ENCODE results near the gene POU2F1.

The POU2F1 gene

DNA sequence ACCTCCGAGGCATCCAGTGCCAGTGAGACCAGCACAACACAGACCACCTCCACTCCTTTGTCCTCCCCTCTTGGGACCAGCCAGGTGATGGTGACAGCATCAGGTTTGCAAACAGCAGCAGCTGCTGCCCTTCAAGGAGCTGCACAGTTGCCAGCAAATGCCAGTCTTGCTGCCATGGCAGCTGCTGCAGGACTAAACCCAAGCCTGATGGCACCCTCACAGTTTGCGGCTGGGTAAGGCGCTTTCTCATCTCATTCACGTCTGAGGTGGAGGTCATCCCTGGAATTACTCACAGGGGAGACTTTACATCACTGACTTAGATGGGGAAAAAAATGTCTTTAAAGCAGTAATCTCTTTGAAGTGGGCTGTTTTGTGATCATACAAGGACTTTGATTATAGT lies 191.4 kb downstream of the POU2F1 start:
- Histone ChIP-seq H3K4me1 (ENCODE audit: control insufficient read depth, insufficient read depth, low read length) (peaks cover 15% of the 10 kb centered on the region), H3K36me3 (ENCODE audit: control insufficient read depth, insufficient read depth, low read length, severe bottlenecking) (peaks cover 34% of the 10 kb centered on the region), H3K9me3 (ENCODE audit: control insufficient read depth, low read length) (no peaks in the 10 kb centered on the region), H3K4me3 (ENCODE audit: low read length) (no peak overlapping the region), H3K9ac (ENCODE audit: low read length) (no peak overlapping the region), H3K27me3 (replicated peaks; ENCODE audit: control insufficient read depth, insufficient read depth, low read length) (no peaks in the 10 kb centered on the region)
- no peak for DNase-seq (ENCODE audit: low read depth)

DNA sequence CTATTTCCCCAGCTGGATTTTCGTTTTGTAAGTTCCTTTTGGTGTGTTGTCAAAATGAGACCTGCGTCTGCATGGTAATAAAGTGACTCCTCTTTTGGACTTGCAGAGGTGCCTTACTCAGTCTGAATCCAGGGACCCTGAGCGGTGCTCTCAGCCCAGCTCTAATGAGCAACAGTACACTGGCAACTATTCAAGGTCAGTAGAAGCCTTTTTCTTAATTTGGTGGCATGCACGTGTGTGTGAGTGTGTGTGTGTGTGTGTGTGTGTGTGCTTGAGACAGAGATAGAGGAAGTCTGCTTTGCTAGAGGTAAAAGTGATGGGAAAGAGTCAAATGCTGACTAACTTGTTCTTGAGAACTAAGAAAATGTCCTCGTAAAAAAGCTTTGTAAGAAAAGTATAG lies 192.2 kb downstream of the POU2F1 start:
- Histone ChIP-seq H3K9ac (ENCODE audit: low read length) (no peak overlapping the region), H3K4me1 (ENCODE audit: control insufficient read depth, insufficient read depth, low read length) (peaks cover 15% of the 10 kb centered on the region), H3K9me3 (ENCODE audit: control insufficient read depth, low read length) (no peaks in the 10 kb centered on the region), H3K4me3 (ENCODE audit: low read length) (no peak overlapping the region), H3K27me3 (replicated peaks; ENCODE audit: control insufficient read depth, insufficient read depth, low read length) (no peaks in the 10 kb centered on the region), H3K36me3 (ENCODE audit: control insufficient read depth, insufficient read depth, low read length, severe bottlenecking) (peaks cover 34% of the 10 kb centered on the region)
- no peak for DNase-seq (ENCODE audit: low read depth)

DNA sequence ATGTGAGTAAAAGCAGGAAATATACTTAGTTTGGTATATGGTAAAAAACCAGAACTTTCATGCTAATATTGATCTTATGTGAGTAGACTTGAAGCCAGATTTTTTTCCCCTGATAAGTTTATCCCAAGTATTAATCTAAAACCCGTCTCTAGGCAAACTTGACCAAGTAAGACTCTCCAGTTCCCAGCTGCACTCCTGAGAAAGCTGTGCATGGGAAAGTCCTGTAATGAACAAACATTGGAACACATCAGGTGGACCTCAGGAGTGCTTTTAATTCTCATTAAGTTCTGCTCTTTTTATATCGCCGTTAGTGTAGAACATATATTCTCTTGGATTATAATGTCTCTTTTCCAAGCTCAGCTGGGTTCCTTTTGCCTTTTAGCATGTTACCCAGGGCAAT lies 192.6 kb downstream of the POU2F1 start:
- Histone ChIP-seq H3K36me3 (ENCODE audit: control insufficient read depth, insufficient read depth, low read length, severe bottlenecking) (peaks cover 34% of the 10 kb centered on the region), H3K4me3 (ENCODE audit: low read length) (no peak overlapping the region)

DNA sequence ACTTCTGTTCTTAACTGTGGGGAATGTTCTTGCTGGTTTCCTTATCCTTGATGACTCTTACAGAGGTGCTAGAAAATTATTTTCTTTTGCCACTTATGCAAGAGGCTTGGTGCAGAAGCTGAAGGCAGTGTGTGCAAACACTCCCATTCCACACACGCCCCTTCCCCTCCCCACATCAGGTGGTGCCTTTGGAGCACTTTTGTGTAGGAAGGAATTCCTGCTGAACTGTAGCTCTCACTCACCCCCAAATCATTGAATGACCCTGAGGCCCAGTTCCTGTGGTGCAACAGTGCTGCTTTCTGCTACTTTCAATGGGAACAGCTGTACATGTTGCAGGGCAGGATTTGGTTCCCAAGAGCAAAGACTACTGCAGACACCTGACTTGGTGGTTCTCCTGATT lies 195.8 kb downstream of the POU2F1 start:
- DNase-seq (ENCODE audit: low read depth): no peak
- peaks cover 31% of the 10 kb centered on the region for H3K36me3 ChIP-seq (ENCODE audit: control insufficient read depth, insufficient read depth, low read length, severe bottlenecking)

More for the DNA sequence above, 192.6 kb downstream of the POU2F1 start:
- no peak overlapping the region for H3K9ac ChIP-seq (ENCODE audit: low read length)
- H3K4me1 ChIP-seq (ENCODE audit: control insufficient read depth, insufficient read depth, low read length): peaks cover 17% of the 10 kb centered on the region
- H3K27me3 ChIP-seq (replicated peaks; ENCODE audit: control insufficient read depth, insufficient read depth, low read length): no peaks in the 10 kb centered on the region
- no peak for DNase-seq (ENCODE audit: low read depth)
- no peaks in the 10 kb centered on the region for H3K9me3 ChIP-seq (ENCODE audit: control insufficient read depth, low read length)

DNA sequence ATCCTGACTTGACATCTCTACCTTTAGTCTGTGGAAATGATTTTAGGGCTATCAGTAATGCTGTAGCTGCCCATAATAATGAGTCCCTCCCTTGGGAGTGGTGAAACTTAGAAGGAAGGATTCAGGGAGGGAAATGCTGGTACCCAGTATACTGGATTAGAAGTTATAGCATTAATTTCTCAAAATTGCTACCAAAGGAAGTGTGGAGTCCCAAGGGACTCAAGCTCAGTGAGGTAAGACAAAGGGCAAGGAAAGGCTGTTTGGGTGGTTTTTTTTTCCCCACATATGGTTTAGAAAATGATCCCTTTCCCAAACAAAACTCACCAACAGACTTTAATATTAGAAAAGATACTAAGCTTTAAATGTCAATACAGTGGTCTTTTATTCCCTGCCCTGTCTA lies 197.7 kb downstream of the POU2F1 start:
- DNase-seq (ENCODE audit: low read depth): no peak
- Histone ChIP-seq H3K4me3 (ENCODE audit: low read length) (no peak overlapping the region), H3K9ac (ENCODE audit: low read length) (no peak overlapping the region), H3K4me1 (ENCODE audit: control insufficient read depth, insufficient read depth, low read length) (peaks cover 14% of the 10 kb centered on the region), H3K36me3 (ENCODE audit: control insufficient read depth, insufficient read depth, low read length, severe bottlenecking) (peaks cover 15% of the 10 kb centered on the region), H3K9me3 (ENCODE audit: control insufficient read depth, low read length) (no peaks in the 10 kb centered on the region), H3K27me3 (replicated peaks; ENCODE audit: control insufficient read depth, insufficient read depth, low read length) (no peaks in the 10 kb centered on the region)

More for the DNA sequence above, 195.8 kb downstream of the POU2F1 start:
- Histone ChIP-seq H3K4me3 (ENCODE audit: low read length) (no peak overlapping the region), H3K9me3 (ENCODE audit: control insufficient read depth, low read length) (no peaks in the 10 kb centered on the region), H3K27me3 (replicated peaks; ENCODE audit: control insufficient read depth, insufficient read depth, low read length) (no peaks in the 10 kb centered on the region), H3K4me1 (ENCODE audit: control insufficient read depth, insufficient read depth, low read length) (peaks cover 14% of the 10 kb centered on the region), H3K9ac (ENCODE audit: low read length) (no peak overlapping the region)

DNA sequence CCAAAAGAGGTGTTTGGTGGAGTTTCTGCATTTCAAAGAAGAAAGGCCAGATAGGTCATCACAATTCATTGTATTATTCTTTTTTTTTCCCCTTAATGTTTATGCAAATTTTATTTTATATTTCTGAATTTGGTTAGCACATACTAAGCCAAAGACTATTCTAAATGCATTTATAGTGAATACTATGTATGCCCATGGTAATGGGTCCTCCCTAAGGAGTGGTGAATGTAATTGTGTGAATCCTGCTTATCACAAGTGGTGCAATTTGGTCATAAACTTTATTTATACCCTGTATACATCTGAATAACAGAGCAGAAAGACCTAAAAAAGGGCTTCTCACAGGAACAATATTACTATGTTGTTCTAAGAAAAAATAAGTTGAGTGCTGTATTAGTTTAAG lies 198.6 kb downstream of the POU2F1 start:
- Histone ChIP-seq H3K9me3 (ENCODE audit: control insufficient read depth, low read length) (no peaks in the 10 kb centered on the region), H3K4me3 (ENCODE audit: low read length) (no peak overlapping the region), H3K9ac (ENCODE audit: low read length) (no peak overlapping the region), H3K4me1 (ENCODE audit: control insufficient read depth, insufficient read depth, low read length) (peaks cover 19% of the 10 kb centered on the region), H3K36me3 (ENCODE audit: control insufficient read depth, insufficient read depth, low read length, severe bottlenecking) (peaks cover 8% of the 10 kb centered on the region), H3K27me3 (replicated peaks; ENCODE audit: control insufficient read depth, insufficient read depth, low read length) (no peaks in the 10 kb centered on the region)
- no peak for DNase-seq (ENCODE audit: low read depth)

DNA sequence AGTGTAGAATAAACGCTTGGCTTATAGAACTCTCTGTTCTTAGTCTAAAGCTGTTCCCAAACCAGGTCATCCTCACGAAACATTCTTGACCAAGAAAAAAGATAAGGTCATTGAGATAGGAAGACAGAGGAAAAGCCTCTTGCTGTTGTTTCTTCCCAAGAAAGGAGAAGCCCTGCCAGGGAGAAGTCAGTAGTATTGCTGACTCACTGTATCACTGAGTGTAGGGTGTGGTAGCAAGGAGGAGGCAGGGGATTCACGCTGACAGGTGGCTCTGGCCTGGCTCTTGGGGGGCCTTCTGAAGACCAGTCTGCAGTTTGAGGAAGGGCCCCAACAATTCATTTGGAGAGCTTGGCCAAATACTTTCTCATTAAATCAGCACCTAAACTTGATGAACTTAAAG lies 199.8 kb downstream of the POU2F1 start:
- no peaks in the 10 kb centered on the region for H3K27me3 ChIP-seq (replicated peaks; ENCODE audit: control insufficient read depth, insufficient read depth, low read length)
- peak; percentile 6 for DNase-seq (ENCODE audit: low read depth)
- no peak overlapping the region for H3K9ac ChIP-seq (ENCODE audit: low read length)
- peaks cover 21% of the 10 kb centered on the region for H3K4me1 ChIP-seq (ENCODE audit: control insufficient read depth, insufficient read depth, low read length)
- no peak overlapping the region for H3K4me3 ChIP-seq (ENCODE audit: low read length)
- peaks cover 5% of the 10 kb centered on the region for H3K36me3 ChIP-seq (ENCODE audit: control insufficient read depth, insufficient read depth, low read length, severe bottlenecking)
- no peaks in the 10 kb centered on the region for H3K9me3 ChIP-seq (ENCODE audit: control insufficient read depth, low read length)

DNA sequence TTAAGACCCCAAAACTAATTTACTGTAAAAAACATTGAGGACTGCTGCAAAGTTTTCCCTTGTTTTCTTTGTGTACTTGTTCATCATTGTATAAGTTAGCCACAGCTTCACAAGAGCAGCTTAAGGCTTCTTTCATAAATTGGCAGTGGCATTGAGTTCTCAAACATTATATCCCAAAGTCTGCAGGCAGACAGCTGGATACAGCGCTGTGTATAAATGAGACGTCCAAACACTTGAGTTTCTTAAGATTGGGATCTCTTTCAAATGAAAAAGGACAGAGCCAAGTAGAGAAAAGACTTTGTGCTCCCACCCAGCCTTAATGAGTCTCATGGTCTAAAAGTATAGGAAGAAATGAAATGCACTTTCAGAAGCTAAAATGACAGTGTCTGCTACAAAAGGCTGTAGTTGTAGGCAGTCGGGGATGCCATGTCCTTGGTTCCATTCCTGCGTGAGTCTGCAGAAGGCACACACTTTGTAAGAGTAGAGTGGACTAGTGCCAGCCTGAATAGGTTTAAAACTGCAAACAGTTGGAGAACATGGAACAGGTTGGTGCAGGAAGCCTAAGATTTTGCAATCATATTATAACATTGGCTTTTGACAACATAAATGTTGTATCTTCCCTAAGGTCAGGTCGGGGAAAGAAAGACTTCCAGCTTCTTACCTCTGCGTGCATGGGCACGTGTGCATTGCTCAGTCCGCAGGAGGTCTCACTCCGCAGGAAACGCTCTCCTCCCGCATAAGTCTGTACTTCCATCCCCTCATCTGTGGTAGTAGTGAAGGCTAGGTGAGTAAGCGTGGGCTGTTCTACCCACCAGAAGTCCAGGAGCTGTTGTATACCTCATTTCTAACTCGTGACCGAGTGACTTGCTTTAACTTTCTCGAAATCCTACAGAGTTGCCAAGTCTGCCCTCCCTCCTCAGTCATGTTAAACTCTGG lies 203.3 kb downstream of the POU2F1 start:
- no peak overlapping the region for H3K4me3 ChIP-seq (ENCODE audit: low read length)

DNA sequence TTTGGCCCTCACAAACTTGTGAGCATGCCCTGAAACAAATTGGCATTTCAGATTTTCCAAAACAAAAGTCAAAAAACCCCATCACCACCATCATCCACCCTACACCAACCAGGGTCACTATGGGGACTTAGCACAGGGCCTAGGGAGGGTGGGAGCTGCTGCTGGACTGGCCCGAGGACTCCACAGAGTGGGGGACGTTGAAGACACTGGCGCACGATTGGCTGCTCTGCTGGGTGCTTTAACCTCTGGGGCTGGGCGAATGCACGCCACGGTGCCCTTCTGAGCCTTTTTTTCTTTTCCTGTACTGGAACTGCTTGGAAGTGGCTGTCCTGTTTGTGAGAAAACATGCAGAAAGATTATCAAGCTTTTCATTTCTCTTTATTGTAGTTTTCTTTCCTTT lies 204.8 kb downstream of the POU2F1 start:
- Histone ChIP-seq H3K36me3 (ENCODE audit: control insufficient read depth, insufficient read depth, low read length, severe bottlenecking) (no peaks in the 10 kb centered on the region), H3K27me3 (replicated peaks; ENCODE audit: control insufficient read depth, insufficient read depth, low read length) (no peaks in the 10 kb centered on the region), H3K9ac (ENCODE audit: low read length) (no peak overlapping the region), H3K9me3 (ENCODE audit: control insufficient read depth, low read length) (no peaks in the 10 kb centered on the region), H3K4me1 (ENCODE audit: control insufficient read depth, insufficient read depth, low read length) (peaks cover 21% of the 10 kb centered on the region), H3K4me3 (ENCODE audit: low read length) (no peak overlapping the region)
- DNase-seq (ENCODE audit: low read depth): no peak

More for the DNA sequence above, 203.3 kb downstream of the POU2F1 start:
- H3K9me3 ChIP-seq (ENCODE audit: control insufficient read depth, low read length): no peaks in the 10 kb centered on the region
- peaks cover 20% of the 10 kb centered on the region for H3K4me1 ChIP-seq (ENCODE audit: control insufficient read depth, insufficient read depth, low read length)
- no peak for DNase-seq (ENCODE audit: low read depth)
- H3K36me3 ChIP-seq (ENCODE audit: control insufficient read depth, insufficient read depth, low read length, severe bottlenecking): no peaks in the 10 kb centered on the region
- H3K9ac ChIP-seq (ENCODE audit: low read length): no peak overlapping the region
- no peaks in the 10 kb centered on the region for H3K27me3 ChIP-seq (replicated peaks; ENCODE audit: control insufficient read depth, insufficient read depth, low read length)

DNA sequence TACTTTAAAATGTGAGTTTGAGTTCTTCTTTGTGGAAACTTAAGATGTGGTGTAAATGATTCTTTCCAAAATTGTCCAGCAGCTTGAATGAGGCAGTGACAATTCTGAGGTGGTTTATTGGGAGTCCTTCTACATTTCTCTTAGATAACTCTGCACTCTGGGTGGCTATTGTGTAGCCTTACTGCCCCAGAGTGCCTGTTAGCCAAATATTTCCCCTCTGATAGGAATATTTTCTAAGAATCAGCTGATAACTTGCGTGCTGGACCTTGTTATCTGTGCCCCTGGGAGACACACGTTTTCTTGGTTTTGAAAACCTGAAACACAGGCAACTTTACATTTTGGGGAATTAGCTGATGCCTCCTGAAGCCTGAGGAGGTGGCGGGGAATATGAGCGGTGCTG lies 206.0 kb downstream of the POU2F1 start:
- Histone ChIP-seq H3K9me3 (ENCODE audit: control insufficient read depth, low read length) (no peaks in the 10 kb centered on the region), H3K4me3 (ENCODE audit: low read length) (no peak overlapping the region), H3K36me3 (ENCODE audit: control insufficient read depth, insufficient read depth, low read length, severe bottlenecking) (no peaks in the 10 kb centered on the region), H3K27me3 (replicated peaks; ENCODE audit: control insufficient read depth, insufficient read depth, low read length) (no peaks in the 10 kb centered on the region), H3K9ac (ENCODE audit: low read length) (no peak overlapping the region), H3K4me1 (ENCODE audit: control insufficient read depth, insufficient read depth, low read length) (peaks cover 21% of the 10 kb centered on the region)
- DNase-seq (ENCODE audit: low read depth): no peak

DNA sequence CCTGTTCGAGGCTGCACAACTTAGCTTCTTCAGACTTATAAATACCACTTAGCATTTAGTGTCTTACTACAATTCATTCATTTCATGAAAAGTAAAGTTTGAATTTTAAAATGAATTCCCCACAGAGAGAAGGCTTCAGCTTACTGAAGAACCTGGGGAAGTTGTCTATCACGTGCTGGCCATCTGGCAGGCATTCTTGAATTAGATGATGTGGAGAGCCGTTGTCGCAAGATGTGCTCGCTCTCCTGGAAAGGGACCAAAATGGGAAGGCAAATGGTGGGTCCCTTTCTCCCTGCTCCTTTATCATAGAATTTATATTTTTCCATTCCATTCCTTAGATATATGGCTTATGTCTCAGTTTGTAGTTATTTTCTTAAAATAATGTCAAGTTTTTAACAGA lies 207.2 kb downstream of the POU2F1 start:
- H3K9ac ChIP-seq (ENCODE audit: low read length): no peak overlapping the region
- no peaks in the 10 kb centered on the region for H3K27me3 ChIP-seq (replicated peaks; ENCODE audit: control insufficient read depth, insufficient read depth, low read length)
- peaks cover 21% of the 10 kb centered on the region for H3K4me1 ChIP-seq (ENCODE audit: control insufficient read depth, insufficient read depth, low read length)
- no peak overlapping the region for H3K4me3 ChIP-seq (ENCODE audit: low read length)
- no peaks in the 10 kb centered on the region for H3K9me3 ChIP-seq (ENCODE audit: control insufficient read depth, low read length)
- DNase-seq (ENCODE audit: low read depth): peak; percentile 4
- no peaks in the 10 kb centered on the region for H3K36me3 ChIP-seq (ENCODE audit: control insufficient read depth, insufficient read depth, low read length, severe bottlenecking)

Data from adipocyte (in vitro differentiated cells).